SH-SY5Y (cell line): ENCODE results near the gene GRIA2.

Experiments used
- GATA2 ChIP-seq: IDR thresholded peaks from 2 replicates; pipeline ENCODE4 v1.6.1; 2011; ENCODE audit warnings: mild to moderate bottlenecking, low read depth, low read length
- GATA3 ChIP-seq: IDR thresholded peaks from 2 replicates; pipeline ENCODE4 v1.6.1; 2011; ENCODE audit warnings: low read depth, mild to moderate bottlenecking, low read length, moderate library complexity

DNA sequence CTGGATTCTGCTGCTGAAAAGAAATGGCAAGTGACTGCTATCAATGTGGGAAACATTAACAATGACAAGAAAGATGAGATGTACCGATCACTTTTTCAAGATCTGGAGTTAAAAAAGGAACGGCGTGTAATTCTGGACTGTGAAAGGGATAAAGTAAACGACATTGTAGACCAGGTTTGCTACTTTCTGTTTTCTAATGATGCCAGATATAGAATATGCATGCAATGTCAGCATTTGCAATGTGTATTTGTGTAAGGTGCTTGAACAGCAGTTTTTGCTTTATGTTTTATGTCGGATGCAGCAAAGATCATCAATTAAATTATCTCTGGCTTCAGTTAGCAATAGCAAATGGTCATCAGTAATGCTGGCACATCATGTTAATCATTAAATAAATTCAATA, 92.2 kb downstream of the GRIA2 start:
- no peak for TF ChIP-seq GATA3
- no peak for TF ChIP-seq GATA2
